Measurements from ENCODE around the gene AUTS2. TPM values are rescaled to one million over a fixed set of nuclear protein-coding genes. Genes with fewer than 3 reads are reported as not detected.

The AUTS2 gene
- total and polyA plus RNA-seq, 11 donors, result 3.4 to 14.0 (median 7.3) TPM

DNA sequence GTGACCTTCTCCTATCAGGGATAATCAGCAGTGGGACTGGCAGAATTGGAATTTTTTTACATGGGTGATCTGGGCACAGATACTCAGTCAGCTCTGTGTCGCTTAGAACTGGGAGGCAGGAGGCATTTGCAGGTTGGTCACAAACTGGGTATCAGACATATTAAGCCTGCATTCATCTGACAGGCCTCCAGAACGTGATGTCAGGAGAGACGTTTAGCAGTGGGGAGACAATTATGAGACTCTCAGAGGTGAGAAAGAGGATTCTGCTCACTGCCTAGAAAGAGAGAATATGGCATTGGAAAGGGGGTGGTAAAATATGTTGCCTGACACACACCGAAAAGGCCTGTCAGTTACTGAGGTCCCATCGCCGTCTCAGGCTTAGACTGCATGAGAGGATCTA lies 816.1 kb downstream of the AUTS2 start:
- ATAC-seq, result no peak
- DNase-seq, result no peak
- Histone ChIP-seq H3K36me3 (no peaks in the 10 kb centered on the region), H3K4me1 (no peaks in the 10 kb centered on the region), H3K4me3 (no peak overlapping the region), H3K27ac (no peak overlapping the region), H3K27me3 (no peaks in the 10 kb centered on the region), H3K9me3 (no peaks in the 10 kb centered on the region)
- WGBS, 4 donors, result 85 to 97% (median 95%) methylated on average over 6 of the region's 6 CpGs
- TF ChIP-seq POLR2A (IDR thresholded peaks at IDR 0.05), result no peak
- TF ChIP-seq, protein P1, sequence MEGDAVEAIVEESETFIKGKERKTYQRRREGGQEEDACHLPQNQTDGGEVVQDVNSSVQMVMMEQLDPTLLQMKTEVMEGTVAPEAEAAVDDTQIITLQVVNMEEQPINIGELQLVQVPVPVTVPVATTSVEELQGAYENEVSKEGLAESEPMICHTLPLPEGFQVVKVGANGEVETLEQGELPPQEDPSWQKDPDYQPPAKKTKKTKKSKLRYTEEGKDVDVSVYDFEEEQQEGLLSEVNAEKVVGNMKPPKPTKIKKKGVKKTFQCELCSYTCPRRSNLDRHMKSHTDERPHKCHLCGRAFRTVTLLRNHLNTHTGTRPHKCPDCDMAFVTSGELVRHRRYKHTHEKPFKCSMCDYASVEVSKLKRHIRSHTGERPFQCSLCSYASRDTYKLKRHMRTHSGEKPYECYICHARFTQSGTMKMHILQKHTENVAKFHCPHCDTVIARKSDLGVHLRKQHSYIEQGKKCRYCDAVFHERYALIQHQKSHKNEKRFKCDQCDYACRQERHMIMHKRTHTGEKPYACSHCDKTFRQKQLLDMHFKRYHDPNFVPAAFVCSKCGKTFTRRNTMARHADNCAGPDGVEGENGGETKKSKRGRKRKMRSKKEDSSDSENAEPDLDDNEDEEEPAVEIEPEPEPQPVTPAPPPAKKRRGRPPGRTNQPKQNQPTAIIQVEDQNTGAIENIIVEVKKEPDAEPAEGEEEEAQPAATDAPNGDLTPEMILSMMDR (IDR thresholded peaks at IDR 0.05), result no peak
- intact Hi-C loops (cut with DNase I), result no loop called here

DNA sequence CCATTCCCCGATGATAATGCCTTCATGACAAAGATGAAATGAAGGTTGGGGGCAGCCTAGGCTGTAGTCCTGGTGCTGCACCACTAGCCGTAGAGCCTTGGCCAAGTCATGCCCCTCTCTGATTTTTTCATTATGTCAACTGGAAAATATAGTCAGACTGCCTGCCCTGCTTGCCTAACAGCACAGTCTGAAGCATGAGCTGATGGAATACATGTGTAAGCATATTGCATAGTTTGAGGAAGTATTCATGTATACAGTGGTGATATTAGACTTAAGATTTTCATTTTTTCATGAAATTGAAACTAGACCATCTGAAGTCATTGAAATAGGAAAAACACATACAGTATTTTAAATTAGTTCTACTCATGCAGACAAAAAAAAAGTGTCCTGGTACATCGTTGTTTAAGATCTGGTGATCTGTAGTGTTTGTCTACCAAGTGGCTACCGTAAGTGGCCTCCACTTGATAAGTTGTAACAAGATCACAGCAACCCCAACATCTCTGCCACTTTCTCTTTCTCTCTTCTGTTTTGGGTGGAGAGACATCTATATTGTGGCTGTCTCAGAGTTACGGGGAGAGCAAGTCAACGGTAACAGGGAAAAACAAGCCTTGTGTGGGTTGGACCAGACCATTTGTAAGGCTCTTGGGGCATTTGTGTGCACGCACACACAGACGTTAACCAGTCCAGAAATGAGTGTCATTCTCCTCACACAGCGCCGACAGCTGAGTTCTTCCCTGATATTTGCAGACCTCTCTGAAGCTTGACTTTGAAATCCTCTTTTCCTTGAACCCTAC lies 817.1 kb downstream of the AUTS2 start:
- WGBS, 4 donors, result 96 to 97% (median 96%) methylated on average over 10 of the region's 10 CpGs
- H3K4me1 ChIP-seq, result no peaks in the 10 kb centered on the region
- no peak for DNase-seq
- H3K9me3 ChIP-seq, result no peaks in the 10 kb centered on the region
- no peak overlapping the region for H3K27ac ChIP-seq
- no peaks in the 10 kb centered on the region for H3K36me3 ChIP-seq
- no peaks in the 10 kb centered on the region for H3K27me3 ChIP-seq
- ATAC-seq, result no peak
- no peak overlapping the region for H3K4me3 ChIP-seq
- intact Hi-C loops (cut with DNase I), result no loop called here
- TF ChIP-seq, protein P1 (IDR thresholded peaks at IDR 0.05), result no peak
- TF ChIP-seq POLR2A (IDR thresholded peaks at IDR 0.05), result no peak

DNA sequence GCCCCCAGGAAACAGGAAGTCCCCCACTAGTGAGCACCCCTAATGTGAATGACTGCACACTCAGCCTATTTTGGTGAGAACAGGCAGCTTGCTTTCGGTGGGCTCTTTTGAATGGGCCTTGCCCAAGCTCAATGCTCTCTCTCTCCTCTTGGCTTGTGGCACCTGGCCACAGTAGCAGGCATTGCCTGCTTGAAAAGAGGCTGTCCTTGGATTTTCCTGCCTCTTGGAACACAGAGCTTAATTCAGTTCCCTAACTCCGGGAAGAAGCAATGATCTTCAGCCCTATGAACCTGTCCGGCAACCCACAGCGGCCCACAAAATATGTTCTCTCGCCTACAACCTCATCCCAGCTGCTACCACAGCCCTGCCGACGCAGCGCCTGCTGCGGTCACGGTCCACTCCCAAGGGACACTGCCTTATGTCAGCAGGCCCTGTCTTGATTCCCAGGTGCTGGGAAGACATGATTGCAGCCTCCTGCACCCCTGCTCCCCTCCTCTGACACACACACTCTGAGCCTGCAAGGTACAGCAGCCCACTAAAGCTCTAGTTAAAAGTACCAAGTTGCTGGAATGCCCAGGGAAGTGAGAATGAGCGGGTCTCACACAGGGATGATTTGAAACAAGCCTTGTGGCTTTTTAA lies 818.2 kb downstream of the AUTS2 start:
- 90 to 96% (median 91%) methylated on average over 11 of the region's 11 CpGs for WGBS, 4 donors
- Histone ChIP-seq H3K4me1 (no peaks in the 10 kb centered on the region), H3K4me3 (no peak overlapping the region), H3K9me3 (no peaks in the 10 kb centered on the region), H3K27me3 (no peaks in the 10 kb centered on the region), H3K27ac (no peak overlapping the region), H3K36me3 (no peaks in the 10 kb centered on the region)
- ATAC-seq (no peak), DNase-seq (no peak)
- intact Hi-C loops (cut with DNase I), result no loop called here
- TF ChIP-seq, protein P1 (IDR thresholded peaks at IDR 0.05), result no peak
- no peak for TF ChIP-seq POLR2A (IDR thresholded peaks at IDR 0.05)

DNA sequence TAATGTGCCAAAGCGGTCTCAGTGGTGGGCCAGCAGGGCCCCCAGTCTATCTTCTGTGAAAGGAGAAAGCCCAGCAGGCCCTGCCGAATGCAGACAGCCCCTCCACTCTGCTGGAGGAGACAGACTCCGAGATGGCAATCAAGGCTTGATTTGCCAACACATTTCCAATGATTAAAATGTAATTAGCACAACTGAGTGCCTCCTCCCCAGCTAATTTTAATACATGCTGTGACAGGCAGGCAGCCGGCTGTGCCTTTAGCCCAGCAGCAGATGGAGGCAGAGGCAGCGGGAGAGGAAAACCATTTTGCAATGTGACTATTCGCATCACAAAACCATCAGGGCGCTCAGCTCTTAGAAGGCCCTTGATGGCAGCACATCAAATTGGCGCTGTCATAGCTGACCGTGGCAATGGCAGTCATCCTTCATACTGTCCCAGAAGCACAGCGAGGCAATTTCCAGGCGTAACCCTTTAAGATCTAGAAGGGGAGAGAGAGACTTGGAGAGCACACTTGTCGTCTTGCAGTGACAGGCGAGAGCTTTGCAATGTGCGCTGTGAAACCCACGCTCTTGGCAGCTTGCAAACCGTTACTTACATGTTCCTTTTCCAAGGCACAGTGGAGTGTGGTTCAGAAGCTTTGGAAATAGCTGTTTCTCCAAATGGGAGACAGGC lies 818.8 kb downstream of the AUTS2 start:
- Histone ChIP-seq H3K36me3 (no peaks in the 10 kb centered on the region), H3K9me3 (no peaks in the 10 kb centered on the region), H3K4me3 (no peak overlapping the region), H3K4me1 (no peaks in the 10 kb centered on the region), H3K27ac (no peak overlapping the region), H3K27me3 (no peaks in the 10 kb centered on the region)
- WGBS, 4 donors, result 89 to 97% (median 95%) methylated on average over 16 of the region's 16 CpGs
- DNase-seq (no peak), ATAC-seq (no peak)
- intact Hi-C loops (cut with DNase I), result no loop called here
- no peak for TF ChIP-seq POLR2A (IDR thresholded peaks at IDR 0.05)
